Endodermal cell (in vitro differentiated cells): ENCODE measurements around the gene PLA2G2C. TPM values are rescaled to one million over a fixed set of nuclear protein-coding genes. Genes with fewer than 3 reads are reported as not detected.
"Not testable (repeated sequence)": the region's sequence is repeated elsewhere in the genome, so short reads cannot be mapped to it uniquely, and the experiment has no call there.

Experiments used
- DNase-seq: peaks from one replicate; pipeline ENCODE4 v3.0.0-alpha.2; 2017
- H3K27ac ChIP-seq: 2 replicates; pipeline ENCODE4 v1.5.1; 2013; ENCODE audit warnings: mild to moderate bottlenecking, low read depth, low read length, moderate library complexity
- H3K27me3 ChIP-seq: 2 replicates; pipeline ENCODE4 v1.6.1; 2013; ENCODE audit warnings: mild to moderate bottlenecking, low read length, moderate library complexity; ENCODE audit not compliant: insufficient read depth, control insufficient read depth, poor library complexity, severe bottlenecking
- H3K36me3 ChIP-seq: 2 replicates; pipeline ENCODE4 v1.7.0; 2013; ENCODE audit warnings: mild to moderate bottlenecking, low read length, moderate library complexity; ENCODE audit not compliant: control insufficient read depth, insufficient read depth
- H3K4me1 ChIP-seq: one replicate; pipeline ENCODE4 v1.7.0; 2013; ENCODE audit warnings: low read length; ENCODE audit not compliant: control insufficient read depth, insufficient read depth
- H3K4me3 ChIP-seq: 2 replicates; pipeline ENCODE4 v1.5.1; 2013; ENCODE audit warnings: mild to moderate bottlenecking, low read length, moderate library complexity
- H3K9ac ChIP-seq: 2 replicates; pipeline ENCODE4 v1.6.1; 2013; ENCODE audit warnings: mild to moderate bottlenecking, low read length, moderate library complexity; ENCODE audit not compliant: poor library complexity, severe bottlenecking; ENCODE audit errors: extremely low read depth
- H3K9me3 ChIP-seq: 2 replicates; pipeline ENCODE4 v1.6.1; 2013; ENCODE audit warnings: mild to moderate bottlenecking, low read length, moderate library complexity; ENCODE audit not compliant: control insufficient read depth
- H3K27ac Mint-ChIP-seq: 2 replicates; pipeline ENCODE4 v1.8.0; 2020; ENCODE audit warnings: mixed read lengths
- H3K27me3 Mint-ChIP-seq: 2 replicates; pipeline ENCODE4 v1.8.0; 2021; ENCODE audit warnings: mild to moderate bottlenecking, mixed read lengths; ENCODE audit not compliant: insufficient read depth
- H3K36me3 Mint-ChIP-seq: 2 replicates; pipeline ENCODE4 v1.8.0; 2020; ENCODE audit warnings: low read depth, mixed read lengths
- H3K4me1 Mint-ChIP-seq: 2 replicates; pipeline ENCODE4 v1.8.0; 2020; ENCODE audit warnings: mixed read lengths
- H3K4me3 Mint-ChIP-seq: 2 replicates; pipeline ENCODE4 v1.8.0; 2020; ENCODE audit warnings: mild to moderate bottlenecking, moderate library complexity, mixed read lengths
- H3K9me3 Mint-ChIP-seq: 2 replicates; pipeline ENCODE4 v1.8.0; 2020; ENCODE audit warnings: mild to moderate bottlenecking, mixed read lengths
- CTCF ChIP-seq: fragments of 200-600 bp; sonication (generic); conservative IDR thresholded peaks from 2 replicates; pipeline ENCODE4 v1.5.0; 2021; ENCODE audit warnings: antibody characterized with exemption, mild to moderate bottlenecking
- WGBS, 2 experiments: methylation state at CpG; one replicate each; pipeline versions ENCODE4 v1.1.5 to v1.1.7; 2013; ENCODE audit warnings: missing lambda C conversion rate in 2 of 2, mixed read lengths in 1 of 2; ENCODE audit not compliant: insufficient coverage in 1 of 2, insufficient read length in 1 of 2; 5-methylcytosine and 5-hydroxymethylcytosine counted together
- total RNA-seq, 2 donors: library from RNA; stranded (reverse); fragmentation: NEBNext Ultra II Directional in 1 of 2; extraction: Animal tissue kit (Norgen Biotek cat#: 25700) in 1 of 2; gene quantifications; 2 replicates in 1 of 2; 3 replicates in 1 of 2; pipeline ENCODE4 v1.2.1, GENCODE V29; 2021

PLA2G2C gene
- total RNA-seq, 2 donors from 2014 or later = not detected

DNA sequence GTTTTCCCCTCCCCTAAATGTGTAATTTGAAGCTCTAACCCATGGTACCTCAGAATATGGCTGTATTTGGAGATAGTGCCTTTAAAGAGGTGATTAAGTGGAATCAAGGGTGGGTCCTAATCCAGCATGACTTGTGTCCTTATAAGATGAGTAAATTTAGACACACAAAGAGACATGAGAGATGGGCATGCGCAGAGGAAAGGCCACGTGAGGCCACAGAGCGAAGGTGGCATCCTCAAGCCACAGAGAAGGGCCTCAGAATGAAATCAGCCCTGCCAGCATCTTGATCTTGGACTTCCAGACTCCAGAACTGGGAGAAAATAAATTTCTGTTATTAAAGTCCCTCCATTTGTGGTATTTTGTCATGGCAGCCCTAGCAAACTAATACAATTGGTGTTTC is 50.1 kb downstream of the PLA2G2C start:
- TF ChIP-seq CTCF = no peak
- no peak overlapping the region for H3K4me3 Mint-ChIP-seq
- no peaks in the 10 kb centered on the region for H3K36me3 ChIP-seq
- H3K36me3 Mint-ChIP-seq = no peaks in the 10 kb centered on the region
- H3K9ac ChIP-seq = no peak overlapping the region
- no peak overlapping the region for H3K27ac Mint-ChIP-seq
- peaks cover 1% of the 10 kb centered on the region for H3K27me3 Mint-ChIP-seq
- H3K27me3 ChIP-seq = no peaks in the 10 kb centered on the region
- DNase-seq = no peak
- no peak overlapping the region for H3K4me3 ChIP-seq
- 95 to 100% methylated on average over 3 of the region's 3 CpGs for WGBS, 2 experiments
- H3K9me3 ChIP-seq = no peaks in the 10 kb centered on the region
- H3K4me1 ChIP-seq = no peaks in the 10 kb centered on the region
- H3K27ac ChIP-seq = no peak overlapping the region
- H3K9me3 Mint-ChIP-seq = peaks cover 7% of the 10 kb centered on the region
- H3K4me1 Mint-ChIP-seq = no peaks in the 10 kb centered on the region

- peaks cover 4% of the 10 kb centered on the region for H3K9me3 ChIP-seq
- Mint-ChIP-seq H3K27ac (no peak overlapping the region), H3K4me3 (no peak overlapping the region), H3K36me3 (no peaks in the 10 kb centered on the region), H3K9me3 (peaks cover 13% of the 10 kb centered on the region), H3K4me1 (no peaks in the 10 kb centered on the region), H3K27me3 (peaks cover 1% of the 10 kb centered on the region)
- no peaks in the 10 kb centered on the region for H3K4me1 ChIP-seq
- H3K9ac ChIP-seq = no peak overlapping the region
- 91 to 100% methylated on average over 1 to 2 of the region's 3 CpGs for WGBS, 2 experiments
- TF ChIP-seq CTCF = no peak
- H3K36me3 ChIP-seq = no peaks in the 10 kb centered on the region
- H3K4me3 ChIP-seq = no peak overlapping the region
- DNase-seq = no peak
- no peak overlapping the region for H3K27ac ChIP-seq
- no peaks in the 10 kb centered on the region for H3K27me3 ChIP-seq
Measured at GRCh38 chr1:20134995-20135394, 51.3 kb downstream of the PLA2G2C start.

DNA sequence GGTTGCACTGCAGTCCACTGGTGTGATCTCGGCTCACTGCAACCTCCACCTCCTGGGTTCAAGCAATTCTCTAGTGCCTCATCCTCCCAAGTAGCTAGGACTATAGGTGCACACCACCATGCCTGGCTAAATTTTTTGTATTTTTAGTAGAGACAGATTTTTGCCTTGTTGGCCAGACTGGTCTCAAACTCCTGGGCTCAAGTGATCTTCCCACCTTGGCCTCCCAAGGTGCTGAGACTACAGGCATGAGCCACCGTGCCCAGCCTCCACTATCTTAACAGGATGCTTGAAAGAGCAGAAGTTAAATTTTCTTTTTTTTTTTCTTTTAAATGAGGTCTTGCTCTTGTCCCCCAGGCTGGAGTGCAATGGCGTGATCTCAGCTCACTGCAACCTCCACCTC is 55.8 kb downstream of the PLA2G2C start:
- H3K9ac ChIP-seq, H3K36me3 ChIP-seq, H3K27ac Mint-ChIP-seq, H3K4me1 Mint-ChIP-seq, DNase-seq, H3K27ac ChIP-seq, H3K4me1 ChIP-seq, H3K36me3 Mint-ChIP-seq, H3K4me3 ChIP-seq, H3K27me3 ChIP-seq, H3K4me3 Mint-ChIP-seq, H3K27me3 Mint-ChIP-seq: not testable (repeated sequence)
- peaks cover 10% of the 10 kb centered on the region for H3K9me3 ChIP-seq
- peaks cover 14% of the 10 kb centered on the region for H3K9me3 Mint-ChIP-seq
- WGBS, 2 experiments = 93% methylated on average over 3 of the region's 3 CpGs; no CpG with 5 or more reads in 1 of the 2 experiments

- H3K27ac ChIP-seq = no peak overlapping the region
- no peaks in the 10 kb centered on the region for H3K27me3 ChIP-seq
- peaks cover 13% of the 10 kb centered on the region for H3K9me3 Mint-ChIP-seq
- H3K36me3 Mint-ChIP-seq = no peaks in the 10 kb centered on the region
- no peak overlapping the region for H3K4me3 ChIP-seq
- H3K9ac ChIP-seq = no peak overlapping the region
- no peak for TF ChIP-seq CTCF
- no peaks in the 10 kb centered on the region for H3K36me3 ChIP-seq
- no peaks in the 10 kb centered on the region for H3K4me1 ChIP-seq
- no peak overlapping the region for H3K4me3 Mint-ChIP-seq
- H3K27me3 Mint-ChIP-seq = no peaks in the 10 kb centered on the region
- WGBS, 2 experiments = 90 to 94% methylated on average over 6 to 10 of the region's 10 CpGs
- no peaks in the 10 kb centered on the region for H3K4me1 Mint-ChIP-seq
- H3K9me3 ChIP-seq = peaks cover 10% of the 10 kb centered on the region
- no peak overlapping the region for H3K27ac Mint-ChIP-seq
- DNase-seq = no peak
Measured at GRCh38 chr1:20126806-20127440, 59.4 kb downstream of the PLA2G2C start.
